Right lobe of liver (tissue), 6 donors: Measurements from ENCODE around the gene CERS6. TPM values are rescaled to one million over a fixed set of nuclear protein-coding genes. Genes with fewer than 3 reads are reported as not detected.
A peak's percentile ranks its signal among the peaks of the same experiment; 100 is the strongest.

Experiments used
- ATAC-seq, 4 donors: fragments of 200-7000 bp; cut with Tn5 transposase; one replicate each; pipeline ENCODE4 v1.9.1; 2020; ENCODE audit warnings: mild to moderate bottlenecking in 4 of 4, moderate library complexity in 4 of 4
- DNase-seq, 3 donors: peaks; one replicate each; pipeline ENCODE4 v3.0.0-alpha.2; 2020
- H3K27ac ChIP-seq, 3 donors: fragments of 200-600 bp; one replicate each; pipeline ENCODE4 v1.8.0; 2022
- H3K27me3 ChIP-seq, 2 donors: fragments of 200-600 bp; one replicate each; pipeline ENCODE4 v1.8.0; 2022
- H3K36me3 ChIP-seq, 4 donors: fragments of 200-600 bp; sonication (generic) in 1 of 4; one replicate each; pipeline versions ENCODE4 v1.5.1 to v1.8.0; 2017 to 2022; ENCODE audit warnings: control low read depth in 1 of 4
- H3K4me1 ChIP-seq, 4 donors: fragments of 200-600 bp; sonication (generic) in 1 of 4; one replicate each; pipeline versions ENCODE4 v1.5.1 to v1.8.0; 2017 to 2022; ENCODE audit warnings: control low read depth in 1 of 4
- H3K4me3 ChIP-seq, 3 donors: fragments of 200-600 bp; one replicate each; pipeline ENCODE4 v1.8.0; 2022
- H3K9me3 ChIP-seq, 4 donors: fragments of 200-600 bp; sonication (generic) in 1 of 4; one replicate each; pipeline versions ENCODE4 v1.5.1 to v1.8.0; 2017 to 2022; ENCODE audit warnings: control low read depth in 1 of 4
- POLR2A ChIP-seq: fragments of 450-650 bp; IDR thresholded peaks from one replicate; pipeline ENCODE4 v1.6.1; 2017; ENCODE audit warnings: antibody characterized with exemption, mild to moderate bottlenecking
- WGBS: methylation state at CpG from one replicate; pipeline ENCODE4 v1.1.6; 2018; ENCODE audit warnings: low coverage, low lambda C conversion rate; ENCODE audit not compliant: insufficient coverage; ENCODE audit errors: missing lambda C conversion rate; 5-methylcytosine and 5-hydroxymethylcytosine counted together
- intact Hi-C, 2 donors: fragments of 100-400 bp; cut with DNase I; formaldehyde crosslinking; loops; one replicate each; pipeline versions ENCODE4 v1.11.2 to v1.14.1; 2022
- total RNA-seq, 6 experiments: library from RNA; depleted of rRNA in 2 of 6; stranded (reverse); fragments of >200 nt in 2 of 6; fragmentation: NEBNext Ultra II Directional in 3 of 6; extraction: Animal tissue kit (Norgen Biotek cat#: 25700) in 3 of 6; gene quantifications; one replicate each; pipeline versions ENCODE4 v1.1.0 to v1.2.4, GENCODE V29; 2016 to 2023
- TF ChIP-seq, protein P1 (sequence below), 4 donors: fragments of 200-600 bp in 3 of 4; fragments of 450-650 bp in 1 of 4; IDR thresholded peaks; one replicate each; pipeline versions ENCODE4 v1.5.1 to v1.8.0; 2016 to 2022; ENCODE audit warnings: antibody characterized with exemption in 4 of 4, mild to moderate bottlenecking in 2 of 4
- donor health status: DM: no; HTN: yes; CAD: no.
- donor health status: DM: no; HTN: no; CAD: no.
- donor health status: DM: no; HTN: no; CAD: no.
- donor health status: DM: no; HTN: yes; CAD: no.
- donor health status: DM: no; HTN: yes; CAD: no.

CERS6 gene
- total RNA-seq, 6 experiments from 2014 or later = 10.4 to 30.1 (median 15.6) TPM

DNA sequence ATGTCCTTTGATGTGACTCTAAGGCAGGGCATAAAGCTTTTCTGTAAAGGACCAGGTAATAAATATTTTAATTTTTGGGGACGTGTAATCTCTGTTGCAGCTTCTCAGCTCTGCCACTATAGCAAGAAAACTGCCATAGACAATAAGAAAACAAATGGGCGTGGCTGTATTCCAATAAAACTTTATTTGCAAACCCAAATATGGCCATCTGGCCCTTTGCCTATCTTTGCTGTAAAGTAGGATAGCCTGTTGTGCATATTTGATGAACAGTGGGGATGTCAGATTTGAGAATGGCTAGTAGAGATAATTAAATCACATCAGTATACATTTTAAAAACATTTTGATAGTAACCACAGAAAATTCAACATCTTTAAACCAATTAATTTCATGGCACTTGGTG, 250.7 kb downstream of the CERS6 start:
- no peak overlapping the region for H3K27ac ChIP-seq
- 96% methylated on average over 2 of the region's 2 CpGs for WGBS
- ATAC-seq (no peak), DNase-seq (no peak)
- intact Hi-C loops = no loop called here
- H3K9me3 ChIP-seq = no peaks in the 10 kb centered on the region
- no peak for TF ChIP-seq POLR2A
- TF ChIP-seq, protein P1, sequence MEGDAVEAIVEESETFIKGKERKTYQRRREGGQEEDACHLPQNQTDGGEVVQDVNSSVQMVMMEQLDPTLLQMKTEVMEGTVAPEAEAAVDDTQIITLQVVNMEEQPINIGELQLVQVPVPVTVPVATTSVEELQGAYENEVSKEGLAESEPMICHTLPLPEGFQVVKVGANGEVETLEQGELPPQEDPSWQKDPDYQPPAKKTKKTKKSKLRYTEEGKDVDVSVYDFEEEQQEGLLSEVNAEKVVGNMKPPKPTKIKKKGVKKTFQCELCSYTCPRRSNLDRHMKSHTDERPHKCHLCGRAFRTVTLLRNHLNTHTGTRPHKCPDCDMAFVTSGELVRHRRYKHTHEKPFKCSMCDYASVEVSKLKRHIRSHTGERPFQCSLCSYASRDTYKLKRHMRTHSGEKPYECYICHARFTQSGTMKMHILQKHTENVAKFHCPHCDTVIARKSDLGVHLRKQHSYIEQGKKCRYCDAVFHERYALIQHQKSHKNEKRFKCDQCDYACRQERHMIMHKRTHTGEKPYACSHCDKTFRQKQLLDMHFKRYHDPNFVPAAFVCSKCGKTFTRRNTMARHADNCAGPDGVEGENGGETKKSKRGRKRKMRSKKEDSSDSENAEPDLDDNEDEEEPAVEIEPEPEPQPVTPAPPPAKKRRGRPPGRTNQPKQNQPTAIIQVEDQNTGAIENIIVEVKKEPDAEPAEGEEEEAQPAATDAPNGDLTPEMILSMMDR (IDR thresholded peaks at IDR 0.05) = no peak
- H3K4me3 ChIP-seq = no peak overlapping the region
- H3K4me1 ChIP-seq = peaks cover 0 to 14% (median 4%) of the 10 kb centered on the region in 4 donors
- H3K36me3 ChIP-seq = no peaks in the 10 kb centered on the region
- H3K27me3 ChIP-seq = no peaks in the 10 kb centered on the region

DNA sequence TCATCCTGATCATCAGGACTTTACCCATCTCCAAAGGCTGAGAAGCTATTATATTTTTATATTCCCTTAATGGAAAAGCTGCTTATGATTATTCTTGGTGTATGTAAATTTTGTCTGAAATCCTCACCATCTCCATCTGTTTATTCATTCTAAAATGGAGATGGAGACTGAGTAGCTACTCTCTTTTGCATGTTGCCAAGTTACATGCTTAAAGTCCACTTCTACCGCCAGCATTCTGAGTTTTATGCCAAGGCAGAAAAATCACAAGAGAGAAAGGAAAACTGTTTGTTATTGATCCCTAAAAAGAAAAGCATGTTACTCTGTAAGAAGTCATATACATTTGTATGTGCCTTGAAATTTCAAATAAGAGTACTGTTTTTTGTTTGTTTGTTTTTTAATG, 252.0 kb downstream of the CERS6 start:
- no peak overlapping the region for H3K4me3 ChIP-seq
- no peak for DNase-seq
- no peaks in the 10 kb centered on the region for H3K9me3 ChIP-seq
- no peaks in the 10 kb centered on the region for H3K36me3 ChIP-seq
- H3K27ac ChIP-seq = no peak overlapping the region
- peaks cover 0 to 14% (median 4%) of the 10 kb centered on the region in 4 donors for H3K4me1 ChIP-seq
- intact Hi-C loops = no loop called here
- no peaks in the 10 kb centered on the region for H3K27me3 ChIP-seq
- 0% methylated on average over 1 of the region's 1 CpG for WGBS
- no peak for TF ChIP-seq POLR2A
- TF ChIP-seq, protein P1 (IDR thresholded peaks at IDR 0.05) = no peak
- peak; percentile 58 to 71 (median 66) for ATAC-seq

DNA sequence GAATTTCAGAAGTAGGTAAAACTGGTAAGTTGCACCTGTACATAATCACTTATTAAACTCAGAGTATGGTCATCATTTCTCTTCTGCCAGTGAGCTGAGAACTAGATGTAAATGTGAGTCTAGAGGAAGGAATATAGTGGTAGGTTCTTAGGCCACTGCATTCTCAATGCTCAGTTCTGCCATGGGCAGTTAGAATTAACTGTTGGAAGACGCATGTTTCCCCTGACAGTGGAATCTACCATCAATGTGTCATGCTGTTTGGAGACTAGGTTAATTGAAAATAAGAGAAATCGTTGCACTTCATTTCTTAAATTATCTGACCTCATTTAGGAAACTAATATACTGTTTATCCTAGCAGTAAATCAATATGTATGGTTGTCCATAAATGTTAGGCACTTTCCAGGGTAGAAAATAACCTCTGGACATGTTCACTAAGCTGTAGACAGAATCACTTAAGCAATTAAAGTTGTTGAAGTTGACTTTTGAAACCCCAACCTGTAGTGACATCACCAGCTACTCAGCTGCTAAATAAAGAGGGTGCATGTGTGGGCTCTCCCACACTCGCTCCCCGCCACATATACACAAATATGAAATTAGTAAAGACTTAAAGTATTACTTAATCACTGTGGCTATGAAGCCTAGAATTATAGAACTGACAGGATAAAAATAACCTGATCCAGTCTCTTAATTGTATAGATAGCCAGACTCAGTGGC, 254.8 kb downstream of the CERS6 start:
- H3K27ac ChIP-seq = no peak overlapping the region
- TF ChIP-seq, protein P1 (IDR thresholded peaks at IDR 0.05) = no peak
- TF ChIP-seq POLR2A = no peak
- H3K36me3 ChIP-seq = no peaks in the 10 kb centered on the region
- no peaks in the 10 kb centered on the region for H3K27me3 ChIP-seq
- peaks cover 0 to 8% (median 2%) of the 10 kb centered on the region in 4 donors for H3K4me1 ChIP-seq
- no peak overlapping the region for H3K4me3 ChIP-seq
- intact Hi-C loops = no loop called here
- DNase-seq (no peak), ATAC-seq (no peak)
- H3K9me3 ChIP-seq = no peaks in the 10 kb centered on the region
- WGBS = 88% methylated on average over 4 of the region's 4 CpGs

DNA sequence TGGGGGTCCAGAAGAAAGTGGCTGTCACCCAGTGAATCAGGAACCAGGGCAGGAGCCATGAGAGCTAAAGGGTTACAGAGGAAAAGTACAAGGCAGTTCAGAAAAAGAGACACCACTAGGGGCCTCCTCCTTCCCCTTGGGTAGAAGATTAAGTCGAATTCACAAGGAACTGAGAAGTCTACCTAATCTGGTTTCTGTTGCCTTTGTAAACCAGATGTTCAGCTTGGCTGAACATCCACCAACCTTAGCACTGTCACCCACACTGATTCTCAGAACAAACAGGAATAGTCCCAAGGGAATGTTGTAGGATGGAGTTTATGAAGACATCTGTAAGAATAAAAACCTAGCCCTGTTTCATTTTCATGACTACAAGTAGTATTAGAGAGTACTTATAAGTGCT, 256.0 kb downstream of the CERS6 start:
- Histone ChIP-seq H3K4me1 (peaks cover 0 to 6% (median 0%) of the 10 kb centered on the region in 4 donors), H3K27ac (no peak overlapping the region), H3K4me3 (no peak overlapping the region), H3K36me3 (no peaks in the 10 kb centered on the region), H3K9me3 (no peaks in the 10 kb centered on the region), H3K27me3 (no peaks in the 10 kb centered on the region)
- WGBS = 57% methylated on average over 1 of the region's 1 CpG
- ATAC-seq (no peak), DNase-seq (no peak)
- TF ChIP-seq POLR2A = no peak
- TF ChIP-seq, protein P1 (IDR thresholded peaks at IDR 0.05) = no peak
- intact Hi-C loops = no loop called here
